Measurements from ENCODE around the gene FRY.
A peak's percentile ranks its signal among the peaks of the same experiment; 100 is the strongest.
"Not testable (repeated sequence)": the region's sequence is repeated elsewhere in the genome, so short reads cannot be mapped to it uniquely, and the experiment has no call there.

The FRY gene

GRCh38 chr13:32031025-32031814 lies at the start of gene FRY:
Gene FRY (plus strand): TSS chr13:32031774. CDS start chr13:32031796, 22 bp downstream.
- peak within 1 kb of the TSS; percentile 61 for H3K9ac ChIP-seq (ENCODE audit: low read length)
- H3K27me3 ChIP-seq (ENCODE audit: control insufficient read depth, insufficient read depth, low read length), result peaks cover 2% of the 10 kb centered on the region
- H3K4me1 ChIP-seq (ENCODE audit: control insufficient read depth, insufficient read depth, low read length), result peaks cover 8% of the 10 kb centered on the region
- no peaks in the 10 kb centered on the region for H3K36me3 ChIP-seq (ENCODE audit: control insufficient read depth, insufficient read depth, low read length)
- peak within 1 kb of the TSS; percentile 77 for H3K4me3 ChIP-seq (ENCODE audit: low read length)
- peak within 1 kb of the TSS; percentile 81 for H3K27ac ChIP-seq (ENCODE audit: low read depth, low read length)

- no peak overlapping the region for H3K27ac ChIP-seq (ENCODE audit: low read depth, low read length)
Measured at GRCh38 chr13:31982124-31982523, 49.5 kb upstream of the FRY start.

DNA sequence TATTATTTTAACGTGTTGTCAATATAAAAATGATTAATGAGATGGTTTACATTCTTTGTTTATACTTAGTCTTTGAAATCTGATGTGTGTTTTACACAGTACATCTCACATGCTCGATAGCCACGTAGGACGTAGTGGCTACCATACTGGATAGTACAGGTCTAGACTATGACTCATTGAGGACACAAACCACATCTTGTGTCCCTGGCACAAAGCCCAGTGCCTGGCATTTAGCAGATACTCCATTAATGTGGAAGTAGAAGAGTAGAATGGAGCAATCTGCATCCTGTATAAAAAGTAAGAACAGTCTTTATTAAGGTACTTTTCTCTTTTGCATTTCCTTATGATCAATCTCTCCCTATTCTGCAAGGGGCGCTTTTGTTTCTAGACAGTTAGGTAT lies 49.0 kb upstream of the FRY start:
- H3K9ac ChIP-seq (ENCODE audit: low read length), result no peak overlapping the region
- no peak overlapping the region for H3K4me3 ChIP-seq (ENCODE audit: low read length)
- H3K36me3 ChIP-seq (ENCODE audit: control insufficient read depth, insufficient read depth, low read length), result no peaks in the 10 kb centered on the region
- H3K27ac ChIP-seq (ENCODE audit: low read depth, low read length), result no peak overlapping the region
- H3K27me3 ChIP-seq (ENCODE audit: control insufficient read depth, insufficient read depth, low read length), result no peaks in the 10 kb centered on the region
- H3K4me1 ChIP-seq (ENCODE audit: control insufficient read depth, insufficient read depth, low read length), result peaks cover 2% of the 10 kb centered on the region

More at GRCh38 chr13:31982124-31982523, 49.5 kb upstream of the FRY start:
- peaks cover 2% of the 10 kb centered on the region for H3K4me1 ChIP-seq (ENCODE audit: control insufficient read depth, insufficient read depth, low read length)
- H3K4me3 ChIP-seq (ENCODE audit: low read length), result no peak overlapping the region
- H3K27me3 ChIP-seq (ENCODE audit: control insufficient read depth, insufficient read depth, low read length), result no peaks in the 10 kb centered on the region
- no peak overlapping the region for H3K9ac ChIP-seq (ENCODE audit: low read length)
- H3K36me3 ChIP-seq (ENCODE audit: control insufficient read depth, insufficient read depth, low read length), result no peaks in the 10 kb centered on the region

DNA sequence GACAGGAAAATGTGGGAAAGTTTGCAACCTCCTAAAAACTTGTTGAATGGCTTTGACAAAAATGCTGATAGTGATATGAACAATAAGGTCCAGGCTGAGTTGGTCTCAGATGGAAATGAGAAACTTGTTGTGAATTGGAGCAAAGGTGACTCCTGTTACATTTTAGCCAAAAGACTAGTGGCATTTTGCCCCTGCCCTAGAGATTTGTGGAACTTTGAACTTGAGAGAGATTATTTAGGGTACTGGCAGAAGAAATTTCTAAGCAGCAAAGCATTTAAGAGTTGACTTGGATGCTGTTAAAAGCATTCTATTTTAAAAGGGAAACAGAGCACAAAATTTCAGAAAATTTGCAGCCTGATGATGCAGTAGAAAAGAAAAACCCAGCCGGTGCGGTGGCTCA lies 47.9 kb upstream of the FRY start:
- not testable (repeated sequence) for H3K36me3 ChIP-seq (ENCODE audit: control insufficient read depth, insufficient read depth, low read length); H3K4me1 ChIP-seq (ENCODE audit: control insufficient read depth, insufficient read depth, low read length); H3K27ac ChIP-seq (ENCODE audit: low read depth, low read length); H3K9ac ChIP-seq (ENCODE audit: low read length); H3K27me3 ChIP-seq (ENCODE audit: control insufficient read depth, insufficient read depth, low read length); H3K4me3 ChIP-seq (ENCODE audit: low read length)

DNA sequence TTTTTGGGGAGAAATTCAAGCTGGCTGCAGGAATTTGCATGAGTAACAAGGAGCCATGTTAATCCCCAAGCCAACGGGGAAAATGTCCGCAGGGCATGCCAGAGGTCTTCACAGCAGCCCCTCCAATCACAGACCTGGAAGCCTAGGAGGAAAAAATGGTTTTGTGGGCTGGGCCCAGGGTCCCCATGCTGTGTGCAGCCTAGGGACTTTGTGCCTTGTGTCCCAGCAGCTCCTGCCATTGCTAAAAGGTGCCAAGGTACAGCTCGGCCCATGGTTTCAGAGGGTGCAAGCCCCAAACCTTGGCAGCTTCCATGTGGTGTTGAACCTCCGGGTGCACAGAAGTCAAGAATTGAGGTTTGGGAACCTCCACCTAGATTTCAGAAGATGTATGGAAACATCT lies 47.2 kb upstream of the FRY start:
- not testable (repeated sequence) for H3K4me1 ChIP-seq (ENCODE audit: control insufficient read depth, insufficient read depth, low read length); H3K4me3 ChIP-seq (ENCODE audit: low read length); H3K27ac ChIP-seq (ENCODE audit: low read depth, low read length); H3K36me3 ChIP-seq (ENCODE audit: control insufficient read depth, insufficient read depth, low read length); H3K27me3 ChIP-seq (ENCODE audit: control insufficient read depth, insufficient read depth, low read length); H3K9ac ChIP-seq (ENCODE audit: low read length)

DNA sequence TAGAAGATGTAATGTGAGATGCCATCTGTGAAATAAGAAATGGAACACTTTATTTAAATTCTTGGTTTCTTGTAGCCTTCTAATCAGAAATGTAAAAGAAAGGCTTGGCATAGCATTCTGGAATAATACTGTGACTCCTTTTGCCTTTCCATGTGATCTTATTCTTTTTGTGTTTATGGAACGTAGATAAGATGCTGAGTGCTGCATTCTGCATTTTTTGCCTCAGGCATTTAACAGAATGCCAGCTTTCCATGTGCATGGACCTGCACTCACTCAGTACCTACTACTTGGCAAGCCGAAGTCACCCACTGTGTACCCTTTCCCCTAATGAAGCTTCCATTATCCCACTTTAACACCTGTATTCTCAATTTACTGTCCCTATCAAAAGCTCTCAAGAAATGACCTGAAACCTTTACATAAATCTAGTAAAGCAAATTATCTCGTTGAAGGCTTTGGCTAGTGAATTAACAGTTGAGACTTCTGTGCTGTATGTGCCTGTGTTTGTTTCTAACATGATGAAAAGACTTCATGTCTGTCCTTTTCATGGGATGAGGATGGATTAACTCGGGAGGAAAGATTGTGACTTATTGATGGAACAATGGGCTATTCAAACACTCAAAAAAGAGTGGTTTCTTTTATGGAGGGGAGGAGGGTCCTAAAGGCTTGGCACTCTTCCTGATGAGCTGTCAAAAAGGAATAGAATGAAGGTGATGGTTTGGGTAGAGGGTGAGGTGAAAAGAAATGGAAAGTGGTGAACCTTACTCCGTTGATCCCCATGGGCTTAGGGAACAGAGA lies 44.7 kb upstream of the FRY start:
- Histone ChIP-seq H3K9ac (ENCODE audit: low read length) (no peak overlapping the region), H3K36me3 (ENCODE audit: control insufficient read depth, insufficient read depth, low read length) (no peaks in the 10 kb centered on the region), H3K4me3 (ENCODE audit: low read length) (no peak overlapping the region), H3K27me3 (ENCODE audit: control insufficient read depth, insufficient read depth, low read length) (no peaks in the 10 kb centered on the region), H3K4me1 (ENCODE audit: control insufficient read depth, insufficient read depth, low read length) (peaks cover 2% of the 10 kb centered on the region), H3K27ac (ENCODE audit: low read depth, low read length) (no peak overlapping the region)

GRCh38 chr13:31987535-31988170 lies 43.9 kb upstream of the FRY start:
- Histone ChIP-seq H3K27ac (ENCODE audit: low read depth, low read length) (no peak overlapping the region), H3K27me3 (ENCODE audit: control insufficient read depth, insufficient read depth, low read length) (no peaks in the 10 kb centered on the region), H3K36me3 (ENCODE audit: control insufficient read depth, insufficient read depth, low read length) (no peaks in the 10 kb centered on the region), H3K4me3 (ENCODE audit: low read length) (no peak overlapping the region), H3K4me1 (ENCODE audit: control insufficient read depth, insufficient read depth, low read length) (peaks cover under 1% of the 10 kb centered on the region), H3K9ac (ENCODE audit: low read length) (no peak overlapping the region)

GRCh38 chr13:31994367-31994766 lies 37.2 kb upstream of the FRY start:
- not testable (repeated sequence) for H3K4me1 ChIP-seq (ENCODE audit: control insufficient read depth, insufficient read depth, low read length); H3K4me3 ChIP-seq (ENCODE audit: low read length); H3K9ac ChIP-seq (ENCODE audit: low read length); H3K27ac ChIP-seq (ENCODE audit: low read depth, low read length); H3K27me3 ChIP-seq (ENCODE audit: control insufficient read depth, insufficient read depth, low read length); H3K36me3 ChIP-seq (ENCODE audit: control insufficient read depth, insufficient read depth, low read length)

DNA sequence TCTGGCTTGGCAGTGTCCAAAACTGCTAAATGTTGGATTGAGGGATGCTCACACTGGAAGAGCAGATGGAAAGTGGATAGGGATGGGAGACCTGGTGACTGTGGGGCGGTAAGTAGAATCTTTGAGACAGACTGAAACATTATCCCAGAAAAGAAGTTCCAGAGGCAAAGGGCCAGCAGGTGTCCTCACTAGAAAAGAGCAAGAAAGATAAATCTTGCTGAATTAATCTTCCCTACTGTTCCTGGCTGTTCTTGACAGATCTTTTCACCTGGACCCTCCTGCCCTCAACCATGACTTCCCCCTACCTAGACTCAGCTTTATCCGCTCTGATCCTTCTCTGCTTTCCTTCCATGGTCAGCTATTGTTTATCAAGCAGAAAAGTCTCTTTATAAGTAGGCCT lies 35.0 kb upstream of the FRY start:
- no peaks in the 10 kb centered on the region for H3K36me3 ChIP-seq (ENCODE audit: control insufficient read depth, insufficient read depth, low read length)
- H3K27me3 ChIP-seq (ENCODE audit: control insufficient read depth, insufficient read depth, low read length), result no peaks in the 10 kb centered on the region
- H3K4me1 ChIP-seq (ENCODE audit: control insufficient read depth, insufficient read depth, low read length), result no peaks in the 10 kb centered on the region
- no peak overlapping the region for H3K27ac ChIP-seq (ENCODE audit: low read depth, low read length)
- no peak overlapping the region for H3K4me3 ChIP-seq (ENCODE audit: low read length)
- H3K9ac ChIP-seq (ENCODE audit: low read length), result no peak overlapping the region

GRCh38 chr13:31997641-31998040 lies 33.9 kb upstream of the FRY start:
- Histone ChIP-seq H3K4me1 (ENCODE audit: control insufficient read depth, insufficient read depth, low read length) (no peaks in the 10 kb centered on the region), H3K4me3 (ENCODE audit: low read length) (no peak overlapping the region), H3K36me3 (ENCODE audit: control insufficient read depth, insufficient read depth, low read length) (no peaks in the 10 kb centered on the region), H3K27me3 (ENCODE audit: control insufficient read depth, insufficient read depth, low read length) (no peaks in the 10 kb centered on the region), H3K27ac (ENCODE audit: low read depth, low read length) (no peak overlapping the region), H3K9ac (ENCODE audit: low read length) (no peak overlapping the region)

- no peaks in the 10 kb centered on the region for H3K4me1 ChIP-seq (ENCODE audit: control insufficient read depth, insufficient read depth, low read length)
- no peak overlapping the region for H3K4me3 ChIP-seq (ENCODE audit: low read length)
- no peaks in the 10 kb centered on the region for H3K36me3 ChIP-seq (ENCODE audit: control insufficient read depth, insufficient read depth, low read length)
- no peak overlapping the region for H3K27ac ChIP-seq (ENCODE audit: low read depth, low read length)
- H3K9ac ChIP-seq (ENCODE audit: low read length), result no peak overlapping the region
- H3K27me3 ChIP-seq (ENCODE audit: control insufficient read depth, insufficient read depth, low read length), result no peaks in the 10 kb centered on the region
Measured at GRCh38 chr13:31998131-31998530, 33.4 kb upstream of the FRY start.

GRCh38 chr13:32000754-32001153 lies 30.8 kb upstream of the FRY start:
- not testable (repeated sequence) for H3K4me1 ChIP-seq (ENCODE audit: control insufficient read depth, insufficient read depth, low read length); H3K4me3 ChIP-seq (ENCODE audit: low read length); H3K27me3 ChIP-seq (ENCODE audit: control insufficient read depth, insufficient read depth, low read length); H3K9ac ChIP-seq (ENCODE audit: low read length); H3K27ac ChIP-seq (ENCODE audit: low read depth, low read length); H3K36me3 ChIP-seq (ENCODE audit: control insufficient read depth, insufficient read depth, low read length)

All from rectal smooth muscle tissue (tissue), 1 donor.